ENCODE measurements around the gene COL4A4.

DNA sequence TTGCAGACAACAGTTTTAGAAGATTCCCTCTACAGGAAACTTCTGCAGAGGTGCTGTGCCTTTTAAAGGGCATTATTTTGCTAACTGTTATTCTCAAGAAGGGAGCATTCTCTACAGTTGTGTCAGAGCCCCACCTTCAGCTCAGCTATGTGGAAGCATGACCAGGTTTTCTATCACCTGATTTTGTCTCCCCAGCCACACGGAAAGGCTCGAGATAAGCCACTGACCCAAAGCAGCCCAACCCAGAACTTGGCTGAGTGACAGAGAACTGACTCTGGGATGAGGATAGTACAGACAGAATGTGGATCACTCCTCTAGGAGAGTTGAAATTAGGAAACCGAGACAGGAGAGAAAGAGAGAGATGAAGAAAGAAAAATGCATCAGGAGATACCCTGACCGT is 10.7 kb downstream of the COL4A4 start:
- TF ChIP-seq, protein P1, sequence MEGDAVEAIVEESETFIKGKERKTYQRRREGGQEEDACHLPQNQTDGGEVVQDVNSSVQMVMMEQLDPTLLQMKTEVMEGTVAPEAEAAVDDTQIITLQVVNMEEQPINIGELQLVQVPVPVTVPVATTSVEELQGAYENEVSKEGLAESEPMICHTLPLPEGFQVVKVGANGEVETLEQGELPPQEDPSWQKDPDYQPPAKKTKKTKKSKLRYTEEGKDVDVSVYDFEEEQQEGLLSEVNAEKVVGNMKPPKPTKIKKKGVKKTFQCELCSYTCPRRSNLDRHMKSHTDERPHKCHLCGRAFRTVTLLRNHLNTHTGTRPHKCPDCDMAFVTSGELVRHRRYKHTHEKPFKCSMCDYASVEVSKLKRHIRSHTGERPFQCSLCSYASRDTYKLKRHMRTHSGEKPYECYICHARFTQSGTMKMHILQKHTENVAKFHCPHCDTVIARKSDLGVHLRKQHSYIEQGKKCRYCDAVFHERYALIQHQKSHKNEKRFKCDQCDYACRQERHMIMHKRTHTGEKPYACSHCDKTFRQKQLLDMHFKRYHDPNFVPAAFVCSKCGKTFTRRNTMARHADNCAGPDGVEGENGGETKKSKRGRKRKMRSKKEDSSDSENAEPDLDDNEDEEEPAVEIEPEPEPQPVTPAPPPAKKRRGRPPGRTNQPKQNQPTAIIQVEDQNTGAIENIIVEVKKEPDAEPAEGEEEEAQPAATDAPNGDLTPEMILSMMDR (IDR thresholded peaks at IDR 0.05) = no peak
- TF ChIP-seq POLR2A (IDR thresholded peaks at IDR 0.05) = no peak

Data from esophagus squamous epithelium (tissue), 4 donors.